ENCODE results near the gene CABP7. TPM values are rescaled to one million over a fixed set of nuclear protein-coding genes. Genes with fewer than 3 reads are reported as not detected.
A peak's percentile ranks its signal among the peaks of the same experiment; 100 is the strongest.

The CABP7 gene
- total RNA-seq, 1 experiment from 2014 or later: not detected

DNA sequence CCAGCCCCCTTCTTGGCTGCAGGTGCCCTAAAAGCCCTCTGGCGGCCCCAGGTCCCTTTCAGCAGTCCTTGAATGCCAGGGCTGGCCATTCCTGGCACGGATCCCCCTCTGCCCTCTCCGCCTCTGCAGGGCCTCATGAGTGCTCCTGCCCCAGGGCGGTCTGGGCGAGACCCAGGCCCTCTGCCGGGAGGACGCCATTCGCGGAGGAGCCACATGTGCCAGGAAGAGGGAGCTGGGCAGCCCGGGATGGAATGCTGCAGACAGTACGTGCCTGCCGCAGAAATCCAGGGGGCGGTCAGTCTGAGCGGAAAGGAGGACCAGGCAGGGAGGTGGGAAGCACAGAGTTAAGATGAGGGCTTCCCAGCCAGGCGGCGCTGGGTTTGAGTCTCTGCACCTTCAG lies 2.8 kb downstream of the CABP7 start (continued):
- TF ChIP-seq, protein P1, sequence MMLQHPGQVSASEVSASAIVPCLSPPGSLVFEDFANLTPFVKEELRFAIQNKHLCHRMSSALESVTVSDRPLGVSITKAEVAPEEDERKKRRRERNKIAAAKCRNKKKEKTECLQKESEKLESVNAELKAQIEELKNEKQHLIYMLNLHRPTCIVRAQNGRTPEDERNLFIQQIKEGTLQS (IDR thresholded peaks at IDR 0.05): no peak
- no peak for TF ChIP-seq REST (IDR thresholded peaks at IDR 0.05; ENCODE audit: low read depth)
- no peak for TF ChIP-seq CEBPB (IDR thresholded peaks at IDR 0.05; ENCODE audit: low read depth)
- no peak for TF ChIP-seq FOSL1 (IDR thresholded peaks at IDR 0.05; ENCODE audit: low read depth)
- no peak for TF ChIP-seq EZH2phosphoT487 (IDR thresholded peaks at IDR 0.05; ENCODE audit: borderline replicate concordance)
- TF ChIP-seq TCF7L2 (IDR thresholded peaks at IDR 0.05; ENCODE audit: borderline replicate concordance, extremely low read depth, insufficient read depth, insufficient read length): no peak

DNA sequence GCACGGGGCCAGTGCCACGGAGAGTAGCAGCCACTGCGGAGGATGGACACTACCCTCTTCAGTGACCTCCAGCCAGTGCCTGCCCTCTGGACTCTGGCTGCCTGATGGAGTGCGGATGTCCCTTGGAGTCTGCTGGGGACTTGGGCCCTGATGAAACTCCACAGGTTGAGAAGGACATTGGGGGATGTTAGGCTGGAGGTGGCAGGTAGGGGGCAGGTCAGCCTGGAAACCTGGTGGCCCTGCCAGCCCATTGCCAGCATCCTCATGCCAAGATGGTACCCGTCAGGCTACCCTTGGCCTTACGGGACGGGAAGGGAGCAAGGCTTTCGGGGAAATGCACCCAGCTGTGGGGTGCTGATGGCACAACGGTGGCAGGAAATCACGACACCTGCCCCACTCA lies 4.0 kb downstream of the CABP7 start:
- no peaks in the 10 kb centered on the region for H3K27me3 ChIP-seq (ENCODE audit: insufficient read depth, low read length)
- H3K4me1 ChIP-seq (ENCODE audit: control insufficient read depth in 1 of 2, insufficient read depth in 2 of 2, low read length in 2 of 2): peaks cover 0 to 11% of the 10 kb centered on the region in 2 experiments; a peak in 2 of 4 replicates
- ATAC-seq (no peak), DNase-seq (ENCODE audit: low read depth, low spot score) (no peak)
- CTCF ChIA-PET: no interaction called here
- POLR2A ChIA-PET: no interaction called here
- no peaks in the 10 kb centered on the region for H3K36me3 ChIP-seq (ENCODE audit: control insufficient read depth in 1 of 2, insufficient read depth in 2 of 2, low read length in 2 of 2)
- no peak overlapping the region for H2AFZ ChIP-seq (ENCODE audit: low read depth, low read length, poor library complexity, severe bottlenecking)
- BruUV-seq (replicated peaks): no TSS peak
- no peak overlapping the region for H3K9ac ChIP-seq (ENCODE audit: low read length)
- no peaks in the 10 kb centered on the region for H4K20me1 ChIP-seq (ENCODE audit: insufficient read depth)
- H3K9me3 ChIP-seq (ENCODE audit: control insufficient read depth in 1 of 2, insufficient read depth in 1 of 2, low read depth in 1 of 2, low read length in 2 of 2): no peaks in the 10 kb centered on the region
- no peak overlapping the region for H3K27ac ChIP-seq (ENCODE audit: low read depth, low read length)
- TF ChIP-seq CTCF (IDR thresholded peaks at IDR 0.05 in 2 of 3, conservative IDR thresholded peaks at IDR 0.05 in 1 of 3; ENCODE audit: borderline replicate concordance in 1 of 3, insufficient read depth in 1 of 3, low read depth in 2 of 3, low read length in 2 of 3) (0 out of 6 replicates have a peak, but pooled peaks of 1 of the 3 experiments have one; percentile 30), CEBPB (IDR thresholded peaks at IDR 0.05; ENCODE audit: low read depth) (no peak)
- no peaks in the 10 kb centered on the region for H3K79me2 ChIP-seq (ENCODE audit: insufficient read depth, low read length)
- no peak overlapping the region for H3K4me3 ChIP-seq (replicated peaks in 1 of 2; ENCODE audit: low read depth in 1 of 2, low read length in 2 of 2)
- intact Hi-C loops (cut with micrococcal nuclease): no loop called here
- no peak overlapping the region for H3K4me2 ChIP-seq (ENCODE audit: low read length)
- RAD21 ChIA-PET (ENCODE audit: low non-redundant PET in 1 of 2, low total read pairs in 2 of 2, uncharacterized antibody in 2 of 2, unreplicated experiment in 2 of 2): no interaction called here
- no peaks in the 10 kb centered on the region for H3K9me2 ChIP-seq (ENCODE audit: insufficient read depth)
